HUDEP-2 (cell line): ENCODE measurements around the gene MED12L.
"Not testable (repeated sequence)": the region's sequence is repeated elsewhere in the genome, so short reads cannot be mapped to it uniquely, and the experiment has no call there.

Experiments
- DNase-seq, 76 experiments: peaks; one replicate each; lab custom pipeline; 2025; ENCODE audit not compliant: unreplicated experiment in 76 of 76; lab: John Stamatoyannopoulos, UW

The MED12L gene

GRCh38 chr3:151234825-151235224 lies 149.4 kb downstream of the MED12L start:
- no peak for DNase-seq

- no peak for DNase-seq
Observed at GRCh38 chr3:151236316-151236715, 150.9 kb downstream of the MED12L start.

- DNase-seq: no peak
Observed at GRCh38 chr3:151236736-151237135, 151.3 kb downstream of the MED12L start.

GRCh38 chr3:151242006-151242405 lies 156.5 kb downstream of the MED12L start:
- DNase-seq: not testable (repeated sequence)

- no peak for DNase-seq
Observed at GRCh38 chr3:151248772-151249337, 163.4 kb downstream of the MED12L start.

- no peak for DNase-seq
Observed at GRCh38 chr3:151256749-151257148, 171.3 kb downstream of the MED12L start.

- no peak for DNase-seq
Observed at GRCh38 chr3:151259664-151260063, 174.2 kb downstream of the MED12L start.

GRCh38 chr3:151262871-151263525 lies 177.5 kb downstream of the MED12L start:
- no peak for DNase-seq

GRCh38 chr3:151264605-151265004 lies 179.1 kb downstream of the MED12L start:
- no peak for DNase-seq

- no peak for DNase-seq
Observed at GRCh38 chr3:151265166-151265565, 179.7 kb downstream of the MED12L start.

GRCh38 chr3:151265866-151266265 lies 180.4 kb downstream of the MED12L start:
- DNase-seq: no peak

GRCh38 chr3:151267066-151267465 lies 181.6 kb downstream of the MED12L start:
- no peak for DNase-seq

GRCh38 chr3:151268267-151269235 lies 183.1 kb downstream of the MED12L start:
- no peak for DNase-seq

- no peak for DNase-seq
Observed at GRCh38 chr3:151269631-151270030, 184.2 kb downstream of the MED12L start.

- DNase-seq: no peak
Observed at GRCh38 chr3:151275091-151275490, 189.6 kb downstream of the MED12L start.

GRCh38 chr3:151276038-151276686 lies 190.7 kb downstream of the MED12L start:
- no peak for DNase-seq

- DNase-seq: no peak
Observed at GRCh38 chr3:151276687-151277042, 191.2 kb downstream of the MED12L start.

- DNase-seq: no peak
Observed at GRCh38 chr3:151278230-151278629, 192.8 kb downstream of the MED12L start, which contains the start of gene P2RY14. Gene P2RY14 (minus strand): TSS chr3:151278542. CDS start chr3:151214316, 64,226 bp downstream.

GRCh38 chr3:151281671-151282324 lies 196.3 kb downstream of the MED12L start:
- no peak for DNase-seq

GRCh38 chr3:151282921-151283320 lies 197.5 kb downstream of the MED12L start:
- DNase-seq: peak in 9 of 76 experiments; percentile 0 to 37 (median 14)
